Activated CD4-positive, alpha-beta memory T cell treated with anti-CD3 and anti-CD28 coated beads for 36 hours (primary cell): ENCODE data around the gene MCM8. TPM values are rescaled to one million over a fixed set of nuclear protein-coding genes. Genes with fewer than 3 reads are reported as not detected.
A peak's percentile ranks its signal among the peaks of the same experiment; 100 is the strongest.

Source experiments
- CTCF ChIA-PET: fragments of 350-600 bp; sonication (Branson Sonifier 250); formaldehyde crosslinking; loops from one replicate; lab custom pipeline; 2021; ENCODE audit warnings: antibody characterized with exemption, inconsistent platforms; lab: Charles Lee
- POLR2A ChIA-PET: fragments of 350-600 bp; sonication (Branson Sonifier 250); formaldehyde crosslinking; loops from one replicate; lab custom pipeline; 2021; ENCODE audit warnings: antibody characterized with exemption; lab: Charles Lee
- DNase-seq: peaks from one replicate; pipeline ENCODE4 v3.0.0-alpha.2; 2020
- H3K27ac Mint-ChIP-seq: one replicate; pipeline ENCODE4 v1.8.0; 2021; ENCODE audit warnings: mixed read lengths
- H3K27me3 Mint-ChIP-seq: one replicate; pipeline ENCODE4 v1.8.0; 2021; ENCODE audit warnings: mixed read lengths
- H3K36me3 Mint-ChIP-seq: one replicate; pipeline ENCODE4 v1.8.0; 2021; ENCODE audit warnings: mixed read lengths
- H3K4me1 Mint-ChIP-seq: one replicate; pipeline ENCODE4 v1.8.0; 2021; ENCODE audit warnings: low read depth, mixed read lengths
- H3K4me3 Mint-ChIP-seq: one replicate; pipeline ENCODE4 v1.8.0; 2021; ENCODE audit warnings: mild to moderate bottlenecking, mixed read lengths
- H3K9me3 Mint-ChIP-seq: one replicate; pipeline ENCODE4 v1.8.0; 2021; ENCODE audit warnings: mixed read lengths
- intact Hi-C: fragments of 100-400 bp; cut with micrococcal nuclease; formaldehyde crosslinking; loops from one replicate; pipeline ENCODE4 v1.15.1; 2023
- total RNA-seq, 2 experiments: library from RNA; stranded (reverse); gene quantifications; one replicate each; pipeline ENCODE4 v1.2.3, GENCODE V29; 2021

MCM8 gene
- total RNA-seq: 10 to 100 TPM; 46.8 to 50.7 TPM

DNA sequence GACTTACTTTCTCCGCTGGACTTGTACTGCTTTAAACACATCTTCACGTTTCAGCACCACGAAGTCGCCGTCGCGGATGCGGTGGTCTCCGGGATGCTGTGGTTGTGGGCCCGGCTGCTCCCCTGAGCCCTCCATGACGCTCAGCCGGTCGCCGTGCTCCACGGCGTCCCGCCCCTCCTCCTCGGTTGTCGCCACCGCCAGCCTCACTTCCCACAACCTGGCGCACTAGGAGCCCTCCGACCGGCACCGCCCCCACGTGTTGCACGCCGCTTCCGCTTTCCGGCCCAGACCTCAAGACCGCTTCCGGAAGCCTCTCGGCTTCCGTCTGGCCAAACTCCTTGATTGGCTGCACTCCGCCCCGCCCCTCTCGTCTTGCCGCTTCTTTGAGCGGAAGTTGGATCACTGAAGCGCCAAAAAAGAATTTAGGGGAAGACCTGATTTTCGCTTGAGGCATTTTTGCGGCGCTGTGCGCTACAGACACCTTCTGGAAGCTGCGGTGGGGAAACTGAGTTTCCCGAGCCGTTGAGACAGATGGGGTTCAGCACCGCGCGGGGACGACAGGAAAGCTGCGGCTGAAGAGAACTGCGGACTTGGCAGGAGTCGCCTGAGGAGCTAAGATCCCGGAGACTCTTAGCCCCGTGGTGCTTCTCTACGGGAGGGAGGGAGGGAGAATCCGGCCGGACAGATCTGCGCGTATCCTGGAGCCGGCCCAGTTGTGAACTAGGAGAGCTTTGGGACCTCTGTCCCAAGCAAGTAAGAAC lies at the start of gene MCM8, which contains the start of gene TRMT6:
Gene MCM8, plus strand, starts transcription at position 382 of the 761 bp plus-strand sequence. CDS start 1,364 bp downstream, outside the sequence.
Gene TRMT6, minus strand, starts transcription at position 263 of the 761 bp plus-strand sequence. Its CDS starts 128 bp downstream, at position 135.
- CTCF ChIA-PET: interaction anchor here (0.7 to 2.1 kb wide), 2 partner anchors 268 to 421 kb away, joined by 3 to 14 read pairs; no protein-coding TSS in a partner anchor

DNA sequence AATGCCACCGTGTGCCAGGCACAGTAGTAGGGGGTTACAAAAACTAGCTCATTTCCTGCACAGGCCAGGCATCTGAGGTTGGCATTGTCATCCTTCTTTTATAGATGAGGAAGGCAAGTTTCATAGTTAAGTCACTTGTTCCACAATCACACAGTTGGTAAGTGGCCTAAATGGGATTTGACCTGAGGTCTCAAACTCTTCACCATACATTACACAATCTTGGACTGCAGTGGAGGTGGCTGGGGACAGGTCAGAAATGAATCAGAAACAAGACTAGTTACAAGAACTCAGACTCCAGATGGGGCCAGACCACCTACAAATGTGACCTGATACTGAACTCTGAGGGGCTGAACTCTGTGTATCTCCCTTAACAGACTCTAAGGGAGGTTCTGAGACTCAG lies 49.5 kb upstream of the MCM8 start:
- CTCF ChIA-PET: interaction anchor here (0.8 kb wide), 1 partner anchor 18 kb away, joined by 3 read pairs; no protein-coding TSS in a partner anchor
- Mint-ChIP-seq H3K36me3 (no peaks in the 10 kb centered on the region), H3K27me3 (peaks cover 22% of the 10 kb centered on the region), H3K9me3 (peaks cover 2% of the 10 kb centered on the region), H3K4me1 (no peaks in the 10 kb centered on the region), H3K4me3 (no peak overlapping the region), H3K27ac (no peak overlapping the region)
- POLR2A ChIA-PET: no interaction called here
- no peak for DNase-seq
- intact Hi-C loops: no loop called here

More for the DNA sequence above, at the start of gene MCM8, which contains the start of gene TRMT6:
- Mint-ChIP-seq H3K27me3 (peaks cover 1% of the 10 kb centered on the region), H3K27ac (peak within 1 kb of the TSS; percentile 95), H3K4me3 (peak within 1 kb of the TSS; percentile 88), H3K36me3 (peaks cover 64% of the 10 kb centered on the region), H3K4me1 (peaks cover 58% of the 10 kb centered on the region), H3K9me3 (no peaks in the 10 kb centered on the region)
- peak; percentile 98 for DNase-seq
- POLR2A ChIA-PET: interaction anchor here (0.6 to 1.1 kb wide), 3 partner anchors 46 to 162 kb away, joined by 3 to 4 read pairs (median 4); no protein-coding TSS in a partner anchor
- intact Hi-C loops: loop anchor here (1.0 to 2.0 kb wide), 7 partner anchors 30 to 823 kb away; partner anchors contain the start of genes CDS2 and SHLD1

GRCh38 chr20:5908981-5909380 lies 41.5 kb upstream of the MCM8 start:
- Mint-ChIP-seq H3K4me3 (no peak overlapping the region), H3K27me3 (peaks cover 48% of the 10 kb centered on the region), H3K4me1 (peaks cover 11% of the 10 kb centered on the region), H3K9me3 (no peaks in the 10 kb centered on the region), H3K27ac (no peak overlapping the region), H3K36me3 (no peaks in the 10 kb centered on the region)
- POLR2A ChIA-PET: no interaction called here
- no peak for DNase-seq
- CTCF ChIA-PET: interaction anchor here (0.9 kb wide), 1 partner anchor 380 kb away, joined by 3 read pairs; no protein-coding TSS in a partner anchor
- intact Hi-C loops: no loop called here

DNA sequence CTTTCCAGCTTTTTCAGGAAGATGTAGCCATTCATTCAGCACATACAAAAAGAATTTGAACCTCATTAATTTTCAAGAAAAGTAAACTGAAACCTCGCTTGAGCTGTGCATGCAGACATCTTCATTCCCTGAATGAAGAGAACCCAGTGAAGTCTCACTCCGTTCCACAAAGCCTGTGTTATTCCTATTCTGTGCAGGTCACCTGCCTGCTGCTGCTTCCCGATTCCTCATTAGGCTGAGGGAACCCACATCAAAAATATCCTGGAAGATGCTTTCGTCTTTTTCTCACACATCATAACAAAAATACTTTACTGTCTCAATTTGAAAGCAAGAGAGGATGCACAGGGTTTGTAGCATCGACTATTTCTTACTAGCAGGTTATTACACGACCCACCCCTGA lies 40.3 kb upstream of the MCM8 start:
- H3K27ac Mint-ChIP-seq: no peak overlapping the region
- peaks cover 42% of the 10 kb centered on the region for H3K27me3 Mint-ChIP-seq

DNA sequence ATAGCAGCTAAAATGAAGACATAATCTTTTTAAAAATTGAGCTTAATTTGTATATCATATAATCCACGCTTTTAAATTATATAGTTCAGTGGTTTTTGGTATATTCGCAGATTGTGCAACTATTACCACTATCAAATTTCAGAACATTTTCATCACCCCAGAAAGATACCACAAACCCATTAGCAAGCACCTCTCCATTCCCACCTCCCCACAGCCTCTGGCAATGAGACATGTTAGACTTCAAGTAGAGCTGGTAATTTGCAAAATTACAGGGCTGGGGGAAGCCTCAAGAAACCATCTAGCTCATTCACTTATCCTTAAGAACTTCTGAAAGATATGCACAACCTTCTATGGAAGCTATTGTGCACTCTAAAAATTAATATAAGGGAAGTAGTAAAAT lies 37.3 kb upstream of the MCM8 start:
- intact Hi-C loops: no loop called here
- CTCF ChIA-PET: interaction anchor here (1.2 to 1.5 kb wide), 2 partner anchors 74 to 385 kb away, joined by 3 to 4 read pairs; no protein-coding TSS in a partner anchor
- Mint-ChIP-seq H3K4me1 (peaks cover 11% of the 10 kb centered on the region), H3K4me3 (no peak overlapping the region), H3K27ac (no peak overlapping the region), H3K27me3 (peaks cover 32% of the 10 kb centered on the region), H3K9me3 (no peaks in the 10 kb centered on the region), H3K36me3 (no peaks in the 10 kb centered on the region)
- no peak for DNase-seq
- POLR2A ChIA-PET: no interaction called here

More for the DNA sequence above, 40.3 kb upstream of the MCM8 start:
- ChIA-PET POLR2A (no interaction called here), CTCF (no interaction called here)
- Mint-ChIP-seq H3K4me3 (no peak overlapping the region), H3K36me3 (no peaks in the 10 kb centered on the region), H3K4me1 (peaks cover 11% of the 10 kb centered on the region), H3K9me3 (no peaks in the 10 kb centered on the region)
- intact Hi-C loops: no loop called here
- no peak for DNase-seq

DNA sequence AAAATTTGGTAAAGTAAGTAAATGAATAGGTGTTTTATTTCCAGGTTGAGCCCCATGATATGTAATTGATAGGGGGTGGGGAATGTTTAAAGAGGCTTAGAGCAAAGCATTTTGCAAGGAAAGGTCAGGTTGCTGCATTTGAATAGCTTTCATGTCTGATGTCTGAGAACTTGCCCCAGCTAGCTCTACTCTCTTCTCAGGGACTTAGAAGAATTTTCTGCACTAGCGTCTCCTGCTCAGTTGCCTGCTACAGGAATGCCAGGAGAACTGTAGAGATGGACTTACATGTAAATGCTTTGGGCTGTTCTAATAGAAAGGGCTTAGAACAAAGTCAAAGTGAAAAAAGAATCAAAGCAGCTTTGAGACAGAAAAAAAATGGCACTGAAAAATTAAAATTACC lies 35.6 kb upstream of the MCM8 start:
- Mint-ChIP-seq H3K27me3 (peaks cover 25% of the 10 kb centered on the region), H3K9me3 (no peaks in the 10 kb centered on the region), H3K36me3 (no peaks in the 10 kb centered on the region), H3K4me1 (peaks cover 23% of the 10 kb centered on the region), H3K4me3 (no peak overlapping the region), H3K27ac (no peak overlapping the region)
- DNase-seq: no peak
- POLR2A ChIA-PET: no interaction called here
- intact Hi-C loops: no loop called here
- CTCF ChIA-PET: no interaction called here

GRCh38 chr20:5918856-5919625 lies 31.4 kb upstream of the MCM8 start:
- Mint-ChIP-seq H3K4me3 (no peak overlapping the region), H3K36me3 (no peaks in the 10 kb centered on the region), H3K27ac (peak overlapping the region; percentile 19), H3K9me3 (no peaks in the 10 kb centered on the region), H3K27me3 (peaks cover 2% of the 10 kb centered on the region), H3K4me1 (peaks cover 20% of the 10 kb centered on the region)
- intact Hi-C loops: loop anchor here (2.0 kb wide), 2 partner anchors 28 to 74 kb away; no protein-coding TSS in a partner anchor
- peak; percentile 30 for DNase-seq
- CTCF ChIA-PET: interaction anchor here (0.6 to 1.5 kb wide), 5 partner anchors 19 to 390 kb away, joined by 3 to 5 read pairs (median 4); no protein-coding TSS in a partner anchor
- POLR2A ChIA-PET: interaction anchor here (1.0 to 1.4 kb wide), 3 partner anchors 70 to 75 kb away, joined by 3 to 5 read pairs (median 3); no protein-coding TSS in a partner anchor

DNA sequence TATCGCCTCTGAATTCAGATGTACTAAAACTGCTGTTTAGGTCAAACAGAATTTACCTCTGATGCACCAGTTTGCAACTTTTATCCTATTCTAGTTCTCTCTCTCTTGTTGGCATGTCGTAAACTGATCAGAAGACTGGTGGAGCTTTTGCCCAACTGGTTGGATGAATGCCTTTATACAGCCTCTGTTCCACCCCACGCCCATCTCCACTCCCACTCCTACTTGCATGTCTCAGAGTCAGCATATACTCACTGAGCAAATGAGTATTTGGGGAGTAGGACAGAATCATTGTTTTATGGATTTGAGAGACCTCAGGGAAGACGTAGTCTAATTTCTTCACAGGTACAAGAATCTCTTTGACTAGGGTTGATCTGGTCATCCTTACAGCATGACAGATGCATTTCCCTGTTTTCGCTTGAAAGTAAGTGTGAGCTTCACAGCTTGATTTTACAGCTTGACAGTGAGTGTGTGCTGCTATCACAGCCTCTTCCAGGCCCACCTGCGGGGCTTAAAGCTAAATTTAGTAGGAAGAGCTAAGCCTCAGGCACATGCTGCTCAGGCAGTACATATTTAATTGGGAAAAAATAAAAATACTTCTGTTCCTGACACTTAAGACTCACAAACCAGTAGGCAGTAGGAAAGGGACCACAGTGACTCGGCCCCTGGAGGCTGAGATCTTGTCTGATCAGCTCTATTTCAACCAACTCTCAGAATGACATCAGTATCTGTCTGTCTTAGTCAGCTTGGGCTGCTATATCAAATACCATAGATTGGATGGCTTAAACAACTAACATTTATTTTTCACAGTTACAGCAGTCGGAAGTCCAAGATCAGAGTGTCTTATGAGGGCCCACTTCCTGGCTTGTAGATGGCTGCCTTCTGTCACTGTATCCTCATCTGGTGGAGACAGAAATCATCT lies 30.6 kb upstream of the MCM8 start:
- H3K4me3 Mint-ChIP-seq: no peak overlapping the region
- peaks cover 2% of the 10 kb centered on the region for H3K27me3 Mint-ChIP-seq
- DNase-seq: peak; percentile 46
- H3K27ac Mint-ChIP-seq: peak overlapping the region; percentile 7
- ChIA-PET POLR2A (interaction anchor here (0.8 to 1.4 kb wide), 3 partner anchors 28 to 76 kb away, joined by 3 to 5 read pairs (median 4); no protein-coding TSS in a partner anchor), CTCF (interaction anchor here (0.8 to 1.0 kb wide), 3 partner anchors 26 to 391 kb away, joined by 3 to 4 read pairs (median 4); no protein-coding TSS in a partner anchor)
- H3K4me1 Mint-ChIP-seq: peaks cover 20% of the 10 kb centered on the region
- H3K9me3 Mint-ChIP-seq: no peaks in the 10 kb centered on the region
- intact Hi-C loops: loop anchor here (1.0 to 2.0 kb wide), 3 partner anchors 27 to 75 kb away; partner anchors contain the start of genes MCM8 and TRMT6
- no peaks in the 10 kb centered on the region for H3K36me3 Mint-ChIP-seq

- peak overlapping the region; percentile 7 for H3K27ac Mint-ChIP-seq
- CTCF ChIA-PET: interaction anchor here (0.8 kb wide), 1 partner anchor 392 kb away, joined by 3 read pairs; no protein-coding TSS in a partner anchor
These were observed 29.9 kb upstream of the MCM8 start for GRCh38 chr20:5920581-5920980.

GRCh38 chr20:5923493-5923892 lies 27.0 kb upstream of the MCM8 start:
- CTCF ChIA-PET: interaction anchor here (1.3 kb wide), 1 partner anchor 395 kb away, joined by 3 read pairs; no protein-coding TSS in a partner anchor
- H3K27ac Mint-ChIP-seq: no peak overlapping the region
- H3K27me3 Mint-ChIP-seq: peaks cover 2% of the 10 kb centered on the region

More at GRCh38 chr20:5920581-5920980, 29.9 kb upstream of the MCM8 start:
- Mint-ChIP-seq H3K36me3 (no peaks in the 10 kb centered on the region), H3K27me3 (peaks cover 2% of the 10 kb centered on the region), H3K4me3 (no peak overlapping the region), H3K9me3 (no peaks in the 10 kb centered on the region), H3K4me1 (peaks cover 20% of the 10 kb centered on the region)
- intact Hi-C loops: loop anchor here (1.0 kb wide), 1 partner anchor 30 kb away; the partner anchor contains the start of genes MCM8 and TRMT6
- DNase-seq: no peak
- POLR2A ChIA-PET: interaction anchor here (0.8 kb wide), 1 partner anchor 27 kb away, joined by 4 read pairs; no protein-coding TSS in a partner anchor

More at GRCh38 chr20:5923493-5923892, 27.0 kb upstream of the MCM8 start:
- no peaks in the 10 kb centered on the region for H3K9me3 Mint-ChIP-seq
- POLR2A ChIA-PET: no interaction called here
- H3K4me1 Mint-ChIP-seq: peaks cover 20% of the 10 kb centered on the region
- intact Hi-C loops: no loop called here
- H3K4me3 Mint-ChIP-seq: no peak overlapping the region
- no peaks in the 10 kb centered on the region for H3K36me3 Mint-ChIP-seq
- no peak for DNase-seq
